OCI-LY7 (cell line): ENCODE measurements around the gene C11orf54. TPM values are rescaled to one million over a fixed set of nuclear protein-coding genes. Genes with fewer than 3 reads are reported as not detected.

Experiments
- BruUV-seq: library from RNA; stranded (reverse); fragments of 400-500 nt; replicated peaks from 2 replicates; lab custom pipeline; 2021; lab: Mats Ljungman, UMichigan
- CTCF ChIA-PET: fragments of 300-600 bp; sonication (Branson Sonifier 250); formaldehyde crosslinking; loops from one replicate; lab custom pipeline; 2022; ENCODE audit warnings: antibody characterized with exemption; ENCODE audit not compliant: unreplicated experiment; lab: Charles Lee
- POLR2A ChIA-PET: fragments of 300-600 bp; sonication (Branson Sonifier 250); formaldehyde crosslinking; loops from one replicate; lab custom pipeline; 2022; ENCODE audit warnings: antibody characterized with exemption; lab: Charles Lee
- DNase-seq: peaks from one replicate; pipeline ENCODE4 v3.0.0-alpha.2; 2015; ENCODE audit warnings: low spot score
- H2AFZ ChIP-seq: fragments of 200-600 bp; sonication (generic), shearing (Covaris generic); 2 replicates; pipeline ENCODE4 v1.6.1; 2014; ENCODE audit warnings: mild to moderate bottlenecking, antibody characterized with exemption, low read length, moderate library complexity
- H3K27ac ChIP-seq: fragments of 200-600 bp; sonication (generic); 2 replicates; pipeline ENCODE4 v1.5.1; 2014; ENCODE audit warnings: mixed run types, low read depth, mild to moderate bottlenecking, moderate library complexity, low read length, inconsistent platforms; ENCODE audit not compliant: poor library complexity, severe bottlenecking
- H3K36me3 ChIP-seq: fragments of 200-600 bp; sonication (generic); 2 replicates; pipeline ENCODE4 v1.6.1; 2014; ENCODE audit warnings: mild to moderate bottlenecking, antibody characterized with exemption, low read length, moderate library complexity, mixed read lengths; ENCODE audit not compliant: insufficient read depth
- H3K4me1 ChIP-seq: fragments of 200-600 bp; sonication (generic); 2 replicates; pipeline ENCODE4 v1.5.1; 2014; ENCODE audit warnings: mild to moderate bottlenecking, low read length; ENCODE audit not compliant: insufficient read depth, poor library complexity, severe bottlenecking
- H3K4me2 ChIP-seq: fragments of 200-600 bp; sonication (generic); 2 replicates; pipeline ENCODE4 v1.6.1; 2014; ENCODE audit warnings: mild to moderate bottlenecking, low read length
- H3K4me3 ChIP-seq: fragments of 200-600 bp; sonication (generic); 2 replicates; pipeline ENCODE4 v1.5.1; 2014; ENCODE audit warnings: mild to moderate bottlenecking, low read depth, low read length; ENCODE audit not compliant: poor library complexity, severe bottlenecking
- H3K79me2 ChIP-seq: fragments of 200-600 bp; sonication (generic); 2 replicates; pipeline ENCODE4 v1.6.1; 2016; ENCODE audit warnings: low read depth, mild to moderate bottlenecking, low read length, moderate library complexity, mixed read lengths; ENCODE audit not compliant: insufficient read depth
- H3K9me2 ChIP-seq: fragments of 200-600 bp; sonication (generic); 2 replicates; pipeline ENCODE4 v1.6.1; 2016; ENCODE audit warnings: mild to moderate bottlenecking, low read length, mixed read lengths; ENCODE audit not compliant: insufficient read depth
- H3K9me3 ChIP-seq: fragments of 200-600 bp; sonication (generic); 2 replicates; pipeline ENCODE4 v1.6.1; 2014; ENCODE audit warnings: mild to moderate bottlenecking, mixed run types, low read length, mixed read lengths
- H4K20me1 ChIP-seq: fragments of 200-600 bp; sonication (generic); 2 replicates; pipeline ENCODE4 v1.6.1; 2014; ENCODE audit warnings: mild to moderate bottlenecking, antibody characterized with exemption, low read length, moderate library complexity, mixed read lengths; ENCODE audit not compliant: insufficient read depth
- CTCF ChIP-seq: fragments of 200-600 bp; sonication (generic); conservative IDR thresholded peaks from 2 replicates; pipeline ENCODE4 v1.5.1; 2014; ENCODE audit warnings: mild to moderate bottlenecking, antibody characterized with exemption, low read length, moderate library complexity, mixed read lengths
- EZH2phosphoT487 ChIP-seq: fragments of 200-600 bp; sonication (generic); IDR thresholded peaks from 2 replicates; pipeline ENCODE4 v1.6.1; 2018; ENCODE audit warnings: low read depth, borderline replicate concordance, mild to moderate bottlenecking, mixed run types, antibody characterized with exemption, low read length, moderate library complexity, mixed read lengths
- intact Hi-C: fragments of 100-400 bp; cut with micrococcal nuclease; formaldehyde crosslinking; loops from one replicate; pipeline ENCODE4 v1.10.0; 2022; ENCODE audit not compliant: unreplicated experiment
- total RNA-seq, 2 experiments: library from RNA; depleted of rRNA in 1 of 2; stranded (reverse); fragments of >200 nt in 1 of 2; shearing (Covaris generic) in 1 of 2; gene quantifications; 2 replicates each; pipeline ENCODE4 v1.2.3, GENCODE V29; 2014 to 2022

The C11orf54 gene
- total RNA-seq, 2 experiments from 2014 or later: 29.5 to 35.5 TPM

- H3K9me2 ChIP-seq: no peaks in the 10 kb centered on the region
- peaks cover 6% of the 10 kb centered on the region; the same call in 1 of the 2 replicates for H4K20me1 ChIP-seq
- no peak overlapping the region for H3K4me2 ChIP-seq
- no peak overlapping the region for H3K4me3 ChIP-seq
- CTCF ChIA-PET: interaction anchor here (0.5 kb wide), 1 partner anchor 135 kb away, joined by 3 read pairs; the partner anchor contains the start of gene VSTM5
- TF ChIP-seq CTCF: no peak
- TF ChIP-seq EZH2phosphoT487: no peak
- no peak overlapping the region for H3K27ac ChIP-seq
- H3K4me1 ChIP-seq: peaks cover 15% of the 10 kb centered on the region
- peaks cover 15% of the 10 kb centered on the region; the same call in 1 of the 2 replicates for H3K79me2 ChIP-seq
- H2AFZ ChIP-seq: no peak overlapping the region
- H3K9me3 ChIP-seq: peaks cover 1% of the 10 kb centered on the region; the same call in 1 of the 2 replicates
- POLR2A ChIA-PET: no interaction called here
- H3K36me3 ChIP-seq: peaks cover 96% of the 10 kb centered on the region
- no TSS peak for BruUV-seq
- intact Hi-C loops: no loop called here
- no peak for DNase-seq
These were observed 25.6 kb upstream of the C11orf54 start for GRCh38 chr11:93715797-93716396.

- TF ChIP-seq EZH2phosphoT487: no peak
- no peak for TF ChIP-seq CTCF
- no peak for DNase-seq
- ChIA-PET POLR2A (interaction anchor here (0.7 to 2.0 kb wide), 3 partner anchors 15 to 22 kb away, joined by 3 to 8 read pairs (median 5); no protein-coding TSS in a partner anchor), CTCF (no interaction called here)
- H3K4me3 ChIP-seq: no peak overlapping the region
- no TSS peak for BruUV-seq
- H3K9me3 ChIP-seq: no peaks in the 10 kb centered on the region
- H3K4me1 ChIP-seq: peaks cover 15% of the 10 kb centered on the region
- H3K36me3 ChIP-seq: peaks cover 96% of the 10 kb centered on the region
- no peak overlapping the region for H3K27ac ChIP-seq
- peaks cover 12% of the 10 kb centered on the region; the same call in 1 of the 2 replicates for H3K79me2 ChIP-seq
- H3K4me2 ChIP-seq: no peak overlapping the region
- H2AFZ ChIP-seq: no peak overlapping the region
- intact Hi-C loops: no loop called here
- peaks cover 6% of the 10 kb centered on the region; the same call in 1 of the 2 replicates for H4K20me1 ChIP-seq
- H3K9me2 ChIP-seq: no peaks in the 10 kb centered on the region
These were observed 24.0 kb upstream of the C11orf54 start for GRCh38 chr11:93717501-93717900.
